HepG2 (cell line): ENCODE data around the gene RNASE7. TPM values are rescaled to one million over a fixed set of nuclear protein-coding genes. Genes with fewer than 3 reads are reported as not detected.

ENCODE experiments used
- ATAC-seq: fragments of 200-7000 bp; cut with Tn5 transposase; 3 replicates; pipeline ENCODE4 v1.9.1; 2020; ENCODE audit warnings: mild to moderate bottlenecking, moderate library complexity
- BruUV-seq: library from RNA; stranded (reverse); fragments of 400-500 nt; replicated peaks from 2 replicates; lab custom pipeline; 2021; lab: Mats Ljungman, UMichigan
- CTCF ChIA-PET: fragments of 300-600 bp; formaldehyde crosslinking; extraction: SDS; loops from one replicate; lab custom pipeline; 2021; ENCODE audit warnings: low total read pairs, inconsistent platforms, low intra/inter-chr PET ratio; lab: Yijun Ruan, JAX
- POLR2A ChIA-PET: fragments of 350-600 bp; sonication (Branson Sonifier 250); formaldehyde crosslinking; loops from one replicate; lab custom pipeline; 2020; ENCODE audit warnings: antibody characterized with exemption, inconsistent platforms; lab: Yijun Ruan, JAX
- DNase-seq: peaks from one replicate; pipeline ENCODE4 v3.0.0-alpha.2; 2015; ENCODE audit warnings: low spot score
- FAIRE-seq: peaks from 3 replicates; lab custom pipeline; 2011; peaks lifted over from hg19 to GRCh38; lab: Jason Lieb, UNC
- H2AFZ ChIP-seq: one replicate; pipeline ENCODE4 v1.6.1; 2011; ENCODE audit warnings: low read length, inconsistent platforms
- H3K27ac ChIP-seq: fragments of 300-600 bp; 3 replicates; pipeline ENCODE4 v1.8.0; 2011; ENCODE audit warnings: mixed run types, mild to moderate bottlenecking, mixed read lengths, low read length, inconsistent platforms; ENCODE audit not compliant: insufficient read depth; ENCODE audit errors: extremely low read length
- H3K27me3 ChIP-seq, 2 experiments: fragments of 200-600 bp in 1 of 2; 2 replicates in 1 of 2; 3 replicates in 1 of 2; pipeline versions ENCODE4 v1.6.0 to v1.8.0; 2011; ENCODE audit warnings: low read length in 2 of 2, mild to moderate bottlenecking in 2 of 2, moderate library complexity in 2 of 2, inconsistent platforms in 1 of 2; ENCODE audit not compliant: insufficient read depth in 2 of 2, control insufficient read depth in 1 of 2
- H3K36me3 ChIP-seq, 2 experiments: fragments of 200-600 bp in 1 of 2; replicated peaks in 1 of 2; 2 replicates in 1 of 2; 3 replicates in 1 of 2; pipeline versions ENCODE4 v1.5.1 to v1.8.0; 2011; ENCODE audit warnings: low read length in 2 of 2, inconsistent platforms in 1 of 2; ENCODE audit not compliant: insufficient read depth in 2 of 2, control insufficient read depth in 1 of 2
- H3K4me1 ChIP-seq: 2 replicates; pipeline ENCODE4 v1.5.1; 2012; ENCODE audit warnings: low read length, inconsistent platforms; ENCODE audit not compliant: insufficient read depth
- H3K4me2 ChIP-seq: 2 replicates; pipeline ENCODE4 v1.6.0; 2011; ENCODE audit warnings: low read depth, low read length, inconsistent platforms
- H3K4me3 ChIP-seq, 3 experiments: fragments of 200-600 bp in 1 of 3; sonication (generic), shearing (Covaris generic) in 1 of 3; replicated peaks in 1 of 3; 2 replicates each; pipeline ENCODE4 v1.5.1; 2011 to 2016; ENCODE audit warnings: low read length in 3 of 3, inconsistent platforms in 2 of 3, low read depth in 2 of 3, mild to moderate bottlenecking in 2 of 3, control low read depth in 1 of 3, mixed read lengths in 1 of 3; ENCODE audit not compliant: insufficient read depth in 1 of 3
- H3K79me2 ChIP-seq: one replicate; pipeline ENCODE4 v1.6.1; 2011; ENCODE audit warnings: low read length, inconsistent platforms; ENCODE audit not compliant: insufficient read depth
- H3K9ac ChIP-seq: 2 replicates; pipeline ENCODE4 v1.6.0; 2011; ENCODE audit warnings: mild to moderate bottlenecking, low read depth, low read length, inconsistent platforms; ENCODE audit not compliant: insufficient read depth
- H3K9me3 ChIP-seq: 2 replicates; pipeline ENCODE4 v1.5.1; 2012; ENCODE audit warnings: mild to moderate bottlenecking, low read length
- H4K20me1 ChIP-seq: 2 replicates; pipeline ENCODE4 v1.6.0; 2011; ENCODE audit warnings: inconsistent platforms, mild to moderate bottlenecking, low read length, moderate library complexity; ENCODE audit not compliant: insufficient read depth
- DMAP1 ChIP-seq: IDR thresholded peaks from 2 replicates; pipeline ENCODE4 v1.6.1; 2016
- DNMT1 ChIP-seq: sonication (generic); formaldehyde crosslinking; IDR thresholded peaks from 2 replicates; pipeline ENCODE4 v1.5.1; 2020; ENCODE audit warnings: mild to moderate bottlenecking, missing genetic modification reagents
- GABPB1 ChIP-seq: IDR thresholded peaks from 2 replicates; pipeline ENCODE4 v1.6.1; 2016; ENCODE audit warnings: mild to moderate bottlenecking, missing genetic modification reagents, moderate library complexity, missing compliant biosample characterization
- GATA4 ChIP-seq: sonication (generic); IDR thresholded peaks from 2 replicates; pipeline ENCODE4 v1.6.1; 2016; ENCODE audit warnings: antibody characterized with exemption, low read depth, borderline replicate concordance
- GFI1 ChIP-seq: sonication (generic); formaldehyde crosslinking; IDR thresholded peaks from 2 replicates; pipeline ENCODE4 v1.5.0; 2020; ENCODE audit warnings: missing genetic modification reagents, mild to moderate bottlenecking, borderline replicate concordance
- GLMP ChIP-seq: sonication (generic); formaldehyde crosslinking; IDR thresholded peaks from 2 replicates; pipeline ENCODE4 v1.9.0; 2021; ENCODE audit warnings: missing genetic modification reagents, mild to moderate bottlenecking, borderline replicate concordance
- HES4 ChIP-seq: sonication (generic); formaldehyde crosslinking; IDR thresholded peaks from 2 replicates; pipeline ENCODE4 v1.9.0; 2021; ENCODE audit warnings: mild to moderate bottlenecking, missing genetic modification reagents, borderline replicate concordance
- IKZF5 ChIP-seq: IDR thresholded peaks from 2 replicates; pipeline ENCODE4 v1.6.1; 2018; ENCODE audit warnings: missing genetic modification reagents, mild to moderate bottlenecking, missing compliant biosample characterization
- KDM4B ChIP-seq: sonication (generic); formaldehyde crosslinking; IDR thresholded peaks from 2 replicates; pipeline ENCODE4 v1.4.0; 2020; ENCODE audit warnings: missing genetic modification reagents
- PCBP2 ChIP-seq: fragments of 200-400 bp; formaldehyde crosslinking; optimal IDR thresholded peaks from 2 replicates; pipeline ENCODE3; 2018; ENCODE audit warnings: low read length, low read depth; ENCODE audit not compliant: poor library complexity, severe bottlenecking
- PLRG1 ChIP-seq: fragments of 450-650 bp; conservative IDR thresholded peaks from 2 replicates; pipeline ENCODE4 v1.6.1; 2016
- SNAPC2 ChIP-seq: sonication (generic); formaldehyde crosslinking; IDR thresholded peaks from 2 replicates; pipeline ENCODE4 v1.8.1; 2022; ENCODE audit warnings: mild to moderate bottlenecking, missing genetic modification reagents
- TFDP1 ChIP-seq: IDR thresholded peaks from 2 replicates; pipeline ENCODE4 v1.6.1; 2016; ENCODE audit warnings: missing compliant biosample characterization, missing genetic modification reagents, borderline replicate concordance
- ZFP36L2 ChIP-seq: sonication (generic); formaldehyde crosslinking; IDR thresholded peaks from 2 replicates; pipeline ENCODE4 v1.4.0; 2020; ENCODE audit warnings: missing genetic modification reagents
- ZFP37 ChIP-seq: sonication (generic); formaldehyde crosslinking; IDR thresholded peaks from 2 replicates; pipeline ENCODE4 v1.4.0; 2020; ENCODE audit warnings: missing genetic modification reagents, borderline replicate concordance
- ZNF567 ChIP-seq: sonication (generic); formaldehyde crosslinking; IDR thresholded peaks from 2 replicates; pipeline ENCODE4 v1.8.1; 2023; ENCODE audit warnings: mild to moderate bottlenecking, missing genetic modification reagents, borderline replicate concordance
- ZNF713 ChIP-seq: sonication (generic); formaldehyde crosslinking; IDR thresholded peaks from 2 replicates; pipeline ENCODE4 v1.4.0; 2020; ENCODE audit warnings: mild to moderate bottlenecking, missing genetic modification reagents
- WGBS: methylation state at CpG from one replicate; pipeline ENCODE4 v1.1.6; 2017; ENCODE audit warnings: low lambda C conversion rate; 5-methylcytosine and 5-hydroxymethylcytosine counted together
- in situ Hi-C: cut with HindIII; loops from 2 replicates; pipeline ENCODE4 v1.10.0; 2017; ENCODE audit warnings: low pct_unique_long_range_greater_than_20kb; ENCODE audit not compliant: extremely low pct_ligation_motif_present
- intact Hi-C: fragments of 100-400 bp; cut with micrococcal nuclease; formaldehyde crosslinking; loops from one replicate; pipeline ENCODE4 v1.10.0; 2022; ENCODE audit not compliant: unreplicated experiment
- polyA plus RNA-seq, 8 experiments: library from polyadenylated mRNA; depleted of rRNA in 3 of 8; stranded (reverse) in 7 of 8; unstranded in 1 of 8; fragments of >200 nt; fragmentation: Illumina TruSeq in 4 of 8; extraction: Trizol in 4 of 8; gene quantifications; 2 replicates each; pipeline versions ENCODE4 v1.2.1 to v1.2.3, GENCODE V29; 2011 to 2016; ENCODE audit warnings: low read depth in 4 of 8, missing spikeins in 1 of 8, mixed read lengths in 1 of 8; ENCODE audit not compliant: insufficient read depth in 1 of 8
- total RNA-seq, 5 experiments: library from RNA; depleted of rRNA; stranded (reverse); fragments of >200 nt; fragmentation: Illumina TruSeq; extraction: Trizol; gene quantifications; 2 replicates each; pipeline ENCODE4 v1.2.3, GENCODE V29; 2016; ENCODE audit warnings: low read depth in 1 of 5

RNASE7 gene
- total and polyA plus RNA-seq, 2 of the 13 experiments (the other 11 are each of a cell fraction or from before 2014, with no cell fraction given): 0.04 TPM; not detected in 1

- POLR2A ChIA-PET: interaction anchor here (1.3 kb wide), 1 partner anchor 8 kb away, joined by 4 read pairs; the partner anchor contains the start of gene NDRG2
- in situ Hi-C loops (no loop called here), intact Hi-C loops (no loop called here)
- H3K79me2 ChIP-seq: no peaks in the 10 kb centered on the region
- TF ChIP-seq ZNF567 (no peak), HES4 (CRISPR knock-in tag) (no peak), GATA4 (no peak), DNMT1 (CRISPR knock-in tag) (no peak), DMAP1 (no peak), GABPB1 (CRISPR knock-in tag) (no peak), SNAPC2 (no peak), PLRG1 (no peak), GFI1 (CRISPR knock-in tag) (no peak), ZFP36L2 (CRISPR knock-in tag) (no peak), PCBP2 (no peak), IKZF5 (CRISPR knock-in tag) (no peak), KDM4B (CRISPR knock-in tag) (no peak), ZNF713 (CRISPR knock-in tag) (no peak), GLMP (CRISPR knock-in tag) (no peak), TFDP1 (CRISPR knock-in tag) (no peak), ZFP37 (no peak)
- no peaks in the 10 kb centered on the region for H4K20me1 ChIP-seq
- FAIRE-seq (no peak), ATAC-seq (no peak), DNase-seq (no peak)
- no peak overlapping the region for H2AFZ ChIP-seq
- H3K4me3 ChIP-seq: no peak overlapping the region
- CTCF ChIA-PET: no interaction called here
- 54% methylated on average over 5 of the region's 5 CpGs for WGBS
- no TSS peak for BruUV-seq
- no peaks in the 10 kb centered on the region for H3K36me3 ChIP-seq
- H3K27me3 ChIP-seq: no peaks in the 10 kb centered on the region; a peak in 1 of 5 replicates
- H3K4me2 ChIP-seq: no peak overlapping the region
- H3K27ac ChIP-seq: no peak overlapping the region
- peaks cover 16% of the 10 kb centered on the region for H3K4me1 ChIP-seq
- H3K9me3 ChIP-seq: no peaks in the 10 kb centered on the region
- no peak overlapping the region for H3K9ac ChIP-seq
These were observed 9.6 kb upstream of the RNASE7 start for GRCh38 chr14:21032326-21033132.
